T follicular helper cell (primary cell): Measurements from ENCODE around the gene NPIPB2.

Source experiments
- DNase-seq: peaks from one replicate; pipeline ENCODE4 v3.0.0-alpha.2; 2020; ENCODE audit warnings: low read depth

Gene NPIPB2

DNA sequence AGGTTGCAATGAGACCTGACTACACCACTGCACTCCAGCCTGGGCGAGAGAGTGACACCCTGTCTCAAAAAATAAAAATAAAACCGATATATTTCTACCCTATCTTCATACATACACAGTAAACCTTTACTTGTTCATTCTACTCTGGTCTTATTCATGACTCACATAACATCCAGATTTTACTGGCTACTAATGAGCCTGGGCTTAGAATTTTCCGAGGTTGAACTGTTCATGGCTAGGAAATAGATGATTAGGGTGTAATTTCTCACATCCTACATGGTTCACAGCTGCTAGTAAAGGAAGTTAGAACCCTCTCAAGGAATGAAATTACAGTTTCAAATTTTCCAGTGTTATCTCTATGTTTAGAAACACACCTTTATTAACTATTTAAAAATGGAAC, 40.8 kb downstream of the NPIPB2 start:
- no peak for DNase-seq

DNA sequence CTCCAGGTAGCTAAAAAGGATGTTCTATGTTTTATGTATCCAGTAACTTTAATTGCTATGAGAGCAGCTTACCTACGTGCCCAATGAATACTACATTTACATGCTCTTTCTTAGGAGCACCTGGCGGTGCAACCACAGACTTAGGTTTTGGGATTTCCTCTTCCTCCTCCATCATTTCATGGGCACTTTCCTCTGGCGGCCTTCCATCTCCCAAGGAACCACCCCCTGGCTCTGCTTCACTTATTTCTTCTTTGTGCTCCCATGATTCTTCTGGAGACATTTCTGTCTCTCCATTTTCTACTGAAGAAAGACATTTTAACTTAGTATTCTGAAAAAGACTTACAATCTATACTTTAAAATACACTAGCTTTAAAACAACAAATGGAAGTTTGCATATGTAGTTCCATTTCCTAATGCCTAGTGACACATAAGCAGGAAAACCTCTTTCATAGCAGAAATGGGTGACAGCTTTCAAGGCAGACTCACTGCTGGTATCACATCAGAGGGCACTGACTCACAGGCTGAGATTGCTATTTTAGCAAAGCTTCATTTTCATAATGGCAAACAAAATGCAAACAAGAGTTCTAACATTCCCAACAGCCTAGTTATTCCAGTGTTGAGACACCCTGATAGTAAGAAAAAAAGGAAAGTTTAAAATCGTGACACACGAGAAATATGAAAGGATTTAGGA, 45.2 kb downstream of the NPIPB2 start:
- no peak for DNase-seq

DNA sequence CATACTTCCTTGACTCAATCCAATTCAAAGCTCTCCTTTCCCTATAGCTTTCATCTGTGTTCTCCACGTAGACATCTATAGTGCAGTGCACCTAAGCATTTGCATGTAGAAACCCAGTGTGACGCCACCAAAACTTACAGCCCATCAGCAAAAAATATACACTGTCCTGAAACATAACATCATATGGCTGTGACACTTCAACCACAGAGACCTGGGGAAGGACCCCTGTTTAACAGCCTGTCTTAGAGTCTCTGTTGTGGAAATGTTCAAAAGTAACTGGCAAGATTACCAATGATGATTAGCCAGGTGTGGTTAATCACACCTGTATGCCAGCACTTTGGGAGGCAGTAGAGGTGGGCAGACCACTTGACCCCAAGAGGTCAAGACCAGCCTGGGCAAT, 48.3 kb downstream of the NPIPB2 start:
- no peak for DNase-seq

DNA sequence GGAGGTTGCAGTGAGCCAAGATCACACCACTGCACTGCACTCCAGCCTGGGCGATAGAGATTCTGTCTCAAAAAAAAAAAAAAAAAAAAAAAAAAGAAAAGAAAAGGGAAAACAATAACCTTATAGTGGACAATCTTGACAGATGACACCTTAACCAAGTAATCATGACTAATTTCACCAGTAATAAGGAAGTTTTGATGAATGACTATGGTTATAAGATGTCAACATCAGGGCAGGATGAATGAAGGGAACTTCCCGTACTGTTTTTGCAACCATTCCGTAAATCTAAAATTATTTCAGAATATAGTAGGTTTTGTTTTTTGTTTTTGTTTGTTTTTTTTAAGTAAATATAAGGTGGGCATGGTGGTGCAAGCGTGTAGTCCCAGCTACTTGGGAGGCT, 49.1 kb downstream of the NPIPB2 start:
- DNase-seq = no peak

DNA sequence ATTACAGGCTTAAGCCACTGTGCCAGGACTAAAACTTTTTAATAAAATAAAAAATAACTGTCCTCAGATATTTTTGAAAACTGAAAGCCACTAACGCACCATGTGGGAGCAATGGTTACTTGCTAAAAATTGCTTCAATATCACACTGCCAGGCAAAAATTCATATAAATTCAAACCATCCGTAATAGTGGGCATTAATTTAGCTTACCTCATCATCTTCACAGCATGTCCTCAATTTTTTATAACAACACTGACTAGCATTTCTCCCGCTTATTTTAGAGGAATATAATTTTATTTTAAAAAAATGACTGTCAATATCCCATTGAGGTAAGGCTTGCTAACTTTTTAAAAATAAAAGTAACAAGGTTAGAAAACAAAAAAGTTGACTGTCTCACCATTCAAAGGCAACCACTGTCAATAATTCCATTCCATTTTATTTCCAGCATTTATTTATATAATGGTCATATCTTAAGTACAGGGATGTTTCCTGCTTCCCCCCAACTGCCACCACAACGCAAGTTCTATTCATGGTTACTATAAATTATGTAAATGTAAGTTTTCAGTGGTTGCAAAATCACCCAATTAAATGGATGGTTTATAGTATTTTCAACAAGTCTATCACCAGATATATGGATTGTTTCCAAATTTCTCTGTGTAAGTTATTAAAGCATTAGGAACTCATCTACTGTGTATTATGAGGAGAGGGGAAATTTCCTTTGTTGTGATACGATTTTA, 51.4 kb downstream of the NPIPB2 start:
- DNase-seq = no peak

DNA sequence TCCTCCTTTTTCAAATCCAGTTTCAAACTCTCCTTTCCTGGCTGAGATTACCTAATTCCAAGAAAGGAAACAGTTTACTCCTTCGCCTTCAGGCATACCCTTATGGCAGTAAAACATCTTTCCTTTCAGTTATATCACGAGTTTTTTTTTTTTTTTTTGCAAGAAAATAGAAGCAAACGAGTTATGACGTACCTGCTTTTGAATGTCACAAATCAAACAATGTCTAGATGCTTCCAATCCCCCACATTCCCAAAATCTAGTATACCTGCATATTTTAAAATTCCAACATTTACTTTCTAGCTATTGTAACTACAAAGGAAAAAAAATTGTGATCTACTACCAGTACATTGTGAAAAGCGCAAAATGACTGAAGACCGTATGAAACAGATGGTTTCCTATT, 55.0 kb downstream of the NPIPB2 start:
- DNase-seq = no peak

DNA sequence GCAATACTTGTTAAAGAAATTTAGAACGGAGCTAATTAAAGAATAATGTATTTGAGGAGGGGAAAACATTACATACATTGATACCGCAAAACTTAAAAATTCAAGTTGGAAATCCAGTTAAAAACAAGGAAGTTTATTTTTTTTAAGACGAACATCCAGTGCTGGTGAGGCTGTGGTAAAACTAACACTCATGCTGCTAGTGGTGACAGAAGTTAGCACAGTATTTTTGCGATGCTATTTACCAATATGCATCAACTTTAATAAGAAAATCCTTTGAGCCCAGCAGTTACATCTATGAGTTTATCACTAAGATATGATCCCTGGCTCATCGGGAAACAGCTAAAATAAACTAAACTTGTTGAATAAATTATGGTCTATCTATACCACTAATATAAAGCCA, 57.8 kb downstream of the NPIPB2 start:
- no peak for DNase-seq

DNA sequence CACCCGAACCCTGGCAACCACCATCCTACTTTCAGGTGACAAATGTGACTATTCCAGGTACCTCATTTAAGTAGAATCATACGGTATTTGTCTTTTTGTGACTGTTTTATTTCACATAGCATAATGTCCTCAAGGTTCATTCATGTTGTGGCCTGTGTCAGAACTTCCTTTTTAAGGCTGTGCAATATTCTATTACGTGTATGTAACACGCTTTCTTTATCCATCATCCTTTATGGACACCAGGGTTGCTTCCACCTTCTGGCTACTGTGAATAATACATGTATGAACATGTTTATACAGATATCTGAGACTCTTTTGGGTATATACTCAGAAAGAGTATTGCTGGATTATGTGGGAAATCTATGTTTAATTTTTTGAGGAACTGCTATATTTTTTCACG, 61.8 kb downstream of the NPIPB2 start:
- no peak for DNase-seq

DNA sequence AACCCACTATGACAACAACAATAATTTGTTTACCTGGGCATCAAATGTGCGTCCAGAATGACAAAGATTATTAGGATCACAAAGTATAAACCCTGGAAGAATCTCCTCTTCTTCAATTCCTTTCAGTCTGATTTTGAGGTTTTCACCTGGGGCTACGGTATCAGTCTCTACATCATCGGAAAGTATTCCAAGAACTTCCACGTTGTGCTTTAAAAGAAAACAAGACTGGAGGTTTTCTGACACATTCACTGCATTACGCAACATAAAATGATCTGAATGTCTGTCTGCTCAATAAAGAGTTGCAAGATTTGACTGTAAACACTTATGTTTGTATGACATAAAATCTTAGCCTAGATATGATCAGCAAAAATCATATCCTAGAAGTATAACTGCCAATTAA, 64.5 kb downstream of the NPIPB2 start:
- no peak for DNase-seq
